Liver (tissue), 9 donors: ENCODE results near the gene C9orf72. TPM values are rescaled to one million over a fixed set of nuclear protein-coding genes. Genes with fewer than 3 reads are reported as not detected.

ENCODE experiments used
- DNase-seq: peaks from one replicate; pipeline ENCODE4 v3.0.0-alpha.2; 2017; ENCODE audit warnings: low spot score
- H3K27ac ChIP-seq, 2 donors: one replicate each; pipeline ENCODE4 v1.7.0; 2013; ENCODE audit warnings: inconsistent platforms in 2 of 2, low read length in 2 of 2, control low read depth in 1 of 2, low read depth in 1 of 2, mild to moderate bottlenecking in 1 of 2
- H3K27me3 ChIP-seq, 4 donors: one replicate each; pipeline versions ENCODE4 v1.6.1 to v1.7.0; 2013; ENCODE audit warnings: low read length in 3 of 4, inconsistent platforms in 1 of 4, mild to moderate bottlenecking in 1 of 4, moderate library complexity in 1 of 4; ENCODE audit not compliant: control insufficient read depth in 4 of 4, insufficient read depth in 4 of 4
- H3K36me3 ChIP-seq, 4 donors: one replicate each; pipeline versions ENCODE4 v1.6.1 to v1.7.0; 2013; ENCODE audit warnings: low read length in 3 of 4, mild to moderate bottlenecking in 3 of 4, low read depth in 1 of 4, moderate library complexity in 1 of 4; ENCODE audit not compliant: control insufficient read depth in 4 of 4, insufficient read depth in 3 of 4
- H3K4me1 ChIP-seq, 4 donors: one replicate each; pipeline versions ENCODE4 v1.6.1 to v1.7.0; 2013; ENCODE audit warnings: low read length in 3 of 4, mild to moderate bottlenecking in 3 of 4, moderate library complexity in 1 of 4; ENCODE audit not compliant: control insufficient read depth in 4 of 4, insufficient read depth in 4 of 4
- H3K4me3 ChIP-seq, 3 donors: one replicate each; pipeline versions ENCODE4 v1.6.1 to v1.7.0; 2013; ENCODE audit warnings: low read length in 3 of 3, control low read depth in 1 of 3, low read depth in 1 of 3, mild to moderate bottlenecking in 1 of 3
- H3K9ac ChIP-seq, 2 donors: one replicate each; pipeline ENCODE4 v1.7.0; 2013; ENCODE audit warnings: low read length in 2 of 2, mild to moderate bottlenecking in 2 of 2, moderate library complexity in 2 of 2, control low read depth in 1 of 2, low read depth in 1 of 2
- H3K9me3 ChIP-seq, 4 donors: one replicate each; pipeline versions ENCODE4 v1.6.1 to v1.7.0; 2013; ENCODE audit warnings: low read length in 3 of 4; ENCODE audit not compliant: control insufficient read depth in 4 of 4
- EGR1 ChIP-seq, 2 donors: IDR thresholded peaks; 2 replicates each; pipeline ENCODE4 v1.6.1; 2016 to 2018; ENCODE audit warnings: antibody characterized with exemption in 2 of 2, low read depth in 2 of 2
- FOXA1 ChIP-seq: IDR thresholded peaks from 2 replicates; pipeline ENCODE4 v1.6.1; 2016; ENCODE audit warnings: antibody characterized with exemption
- FOXA2 ChIP-seq: IDR thresholded peaks from 2 replicates; pipeline ENCODE4 v1.6.1; 2016; ENCODE audit warnings: antibody characterized with exemption
- GABPA ChIP-seq, 2 donors: IDR thresholded peaks in 1 of 2; conservative IDR thresholded peaks in 1 of 2; 2 replicates each; pipeline ENCODE4 v1.6.1; 2016; ENCODE audit warnings: antibody characterized with exemption in 2 of 2, mild to moderate bottlenecking in 1 of 2, moderate library complexity in 1 of 2
- HNF4A ChIP-seq, 2 donors: conservative IDR thresholded peaks; 2 replicates each; pipeline ENCODE4 v1.6.1; 2016; ENCODE audit warnings: antibody characterized with exemption in 2 of 2, mild to moderate bottlenecking in 2 of 2
- HNF4G ChIP-seq: IDR thresholded peaks from 2 replicates; pipeline ENCODE4 v1.6.1; 2016; ENCODE audit warnings: antibody characterized with exemption
- JUND ChIP-seq, 2 donors: IDR thresholded peaks; 2 replicates each; pipeline ENCODE4 v1.6.1; 2016; ENCODE audit warnings: antibody characterized with exemption in 2 of 2
- NR2F2 ChIP-seq: IDR thresholded peaks from 2 replicates; pipeline ENCODE4 v1.6.1; 2016; ENCODE audit warnings: antibody characterized with exemption
- RAD21 ChIP-seq, 2 donors: IDR thresholded peaks; 2 replicates each; pipeline ENCODE4 v1.6.1; 2016; ENCODE audit warnings: antibody characterized with exemption in 2 of 2, mild to moderate bottlenecking in 2 of 2
- RXRA ChIP-seq, 2 donors: IDR thresholded peaks; 2 replicates each; pipeline ENCODE4 v1.6.1; 2017 to 2018; ENCODE audit warnings: antibody characterized with exemption in 2 of 2, mild to moderate bottlenecking in 1 of 2
- SP1 ChIP-seq: IDR thresholded peaks from 2 replicates; pipeline ENCODE4 v1.6.1; 2018; ENCODE audit warnings: antibody characterized with exemption, mild to moderate bottlenecking
- TAF1 ChIP-seq: conservative IDR thresholded peaks from 2 replicates; pipeline ENCODE4 v1.6.1; 2016; ENCODE audit warnings: antibody characterized with exemption, mild to moderate bottlenecking
- YY1 ChIP-seq: IDR thresholded peaks from 2 replicates; pipeline ENCODE4 v1.6.1; 2016; ENCODE audit warnings: antibody characterized with exemption, mild to moderate bottlenecking
- WGBS: extraction: QIAGEN DNeasy Blood & Tissue Kit; methylation state at CpG from one replicate; pipeline ENCODE4 v1.1.7; 2013; 5-methylcytosine and 5-hydroxymethylcytosine counted together
- polyA plus RNA-seq, 2 donors: library from polyadenylated mRNA; stranded (reverse) in 1 of 2; unstranded in 1 of 2; fragments of 200-250 nt in 1 of 2; fragments of >200 nt in 1 of 2; fragmentation: Nextera tagmentation in 1 of 2; extraction: Ambion mirVana in 1 of 2; gene quantifications; one replicate each; pipeline versions ENCODE4 v1.2.1 to v1.2.3, GENCODE V29; 2013 to 2015
- total RNA-seq, 2 donors: library from RNA; depleted of rRNA; stranded (reverse); fragments of >200 nt; gene quantifications; one replicate each; pipeline ENCODE4 v1.2.3, GENCODE V29; 2014
- TF ChIP-seq, protein P1 (sequence below): IDR thresholded peaks from 2 replicates; pipeline ENCODE4 v1.6.1; 2016; ENCODE audit warnings: antibody characterized with exemption
- TF ChIP-seq, protein P2 (sequence below): fragments of 150-350 bp; IDR thresholded peaks from 2 replicates; pipeline ENCODE4 v1.5.1; 2017; ENCODE audit warnings: improper control_type of control experiment, low read depth, low read length; ENCODE audit not compliant: missing input control
- TF ChIP-seq, protein P3 (sequence below): IDR thresholded peaks from 2 replicates; pipeline ENCODE4 v1.6.1; 2016; ENCODE audit warnings: antibody characterized with exemption
- TF ChIP-seq, protein P4 (sequence below): IDR thresholded peaks from 2 replicates; pipeline ENCODE4 v1.6.1; 2016; ENCODE audit warnings: antibody characterized with exemption, mild to moderate bottlenecking
- TF ChIP-seq, protein P5 (sequence below): IDR thresholded peaks from 2 replicates; pipeline ENCODE4 v1.6.1; 2016; ENCODE audit warnings: antibody characterized with exemption
- donor health status: healthy.
- donor health status: healthy.
- donor health status: healthy.
- donor health status: healthy.
- donor health status: healthy.

Gene C9orf72
- total and polyA plus RNA-seq, 4 donors, result 2.8 to 14.1 (median 8.6) TPM

DNA sequence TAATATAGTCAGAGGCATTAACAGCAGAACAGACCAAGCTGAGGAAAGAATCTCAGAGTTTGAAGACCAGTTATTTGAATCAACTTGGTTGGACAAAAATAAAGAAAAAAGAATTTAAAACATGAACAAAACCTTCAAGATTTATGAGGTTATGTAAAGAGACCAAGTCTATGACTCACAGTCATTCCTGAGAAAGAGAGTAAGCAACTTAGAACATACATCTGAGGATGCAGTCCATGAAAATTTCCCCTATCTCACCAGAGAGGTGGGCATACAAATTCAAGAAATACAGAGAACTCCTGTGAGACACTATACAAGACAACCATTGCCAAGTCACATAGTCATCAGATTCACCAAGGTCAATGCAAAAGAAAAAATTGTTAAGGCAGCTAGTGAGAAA, 17.4 kb upstream of the C9orf72 start:
- Histone ChIP-seq H3K9ac (no peak overlapping the region), H3K9me3 (no peaks in the 10 kb centered on the region), H3K36me3 (no peaks in the 10 kb centered on the region), H3K27me3 (no peaks in the 10 kb centered on the region), H3K27ac (no peak overlapping the region), H3K4me3 (no peak overlapping the region), H3K4me1 (no peaks in the 10 kb centered on the region)
- no peak for DNase-seq
- TF ChIP-seq FOXA2, result no peak
- no peak for TF ChIP-seq HNF4A (conservative IDR thresholded peaks at IDR 0.05)
- TF ChIP-seq JUND (IDR thresholded peaks at IDR 0.05), result no peak
- no peak for TF ChIP-seq GABPA (IDR thresholded peaks at IDR 0.05 in 1 of 2, conservative IDR thresholded peaks at IDR 0.05 in 1 of 2)

DNA sequence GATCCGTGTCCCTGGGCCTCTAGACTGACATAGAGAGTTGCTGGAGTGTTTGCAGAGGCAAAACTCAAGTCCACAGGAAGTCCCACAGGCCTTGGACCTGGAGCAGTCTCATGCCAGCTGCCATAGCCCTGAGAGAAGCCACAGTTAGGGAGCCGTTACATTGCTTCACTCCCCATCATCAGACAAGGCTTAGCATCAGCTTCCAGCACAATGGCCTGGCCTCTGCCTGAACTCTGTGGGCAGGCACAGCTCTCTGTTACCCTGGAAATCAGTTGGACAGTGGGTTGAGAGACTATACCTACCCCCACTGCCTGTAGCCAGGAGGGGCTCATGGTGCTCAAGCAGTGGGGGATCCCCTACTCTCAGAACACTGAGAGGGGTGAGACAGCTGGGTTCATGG, 16.2 kb upstream of the C9orf72 start:
- Histone ChIP-seq H3K4me3 (no peak overlapping the region), H3K36me3 (no peaks in the 10 kb centered on the region), H3K27ac (no peak overlapping the region), H3K4me1 (no peaks in the 10 kb centered on the region), H3K9me3 (no peaks in the 10 kb centered on the region), H3K9ac (no peak overlapping the region), H3K27me3 (no peaks in the 10 kb centered on the region)
- TF ChIP-seq, protein P1, sequence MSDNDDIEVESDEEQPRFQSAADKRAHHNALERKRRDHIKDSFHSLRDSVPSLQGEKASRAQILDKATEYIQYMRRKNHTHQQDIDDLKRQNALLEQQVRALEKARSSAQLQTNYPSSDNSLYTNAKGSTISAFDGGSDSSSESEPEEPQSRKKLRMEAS, result no peak
- TF ChIP-seq NR2F2 (no peak), TAF1 (no peak), RAD21 (IDR thresholded peaks at IDR 0.05) (no peak), HNF4G (no peak), FOXA2 (no peak), RXRA (IDR thresholded peaks at IDR 0.05) (no peak), EGR1 (IDR thresholded peaks at IDR 0.05; ENCODE audit: low read depth in 2 of 2) (no peak), FOXA1 (no peak), HNF4A (conservative IDR thresholded peaks at IDR 0.05) (no peak), GABPA (IDR thresholded peaks at IDR 0.05 in 1 of 2, conservative IDR thresholded peaks at IDR 0.05 in 1 of 2) (no peak), JUND (IDR thresholded peaks at IDR 0.05) (no peak), SP1 (no peak), YY1 (no peak)
- TF ChIP-seq, protein P2, sequence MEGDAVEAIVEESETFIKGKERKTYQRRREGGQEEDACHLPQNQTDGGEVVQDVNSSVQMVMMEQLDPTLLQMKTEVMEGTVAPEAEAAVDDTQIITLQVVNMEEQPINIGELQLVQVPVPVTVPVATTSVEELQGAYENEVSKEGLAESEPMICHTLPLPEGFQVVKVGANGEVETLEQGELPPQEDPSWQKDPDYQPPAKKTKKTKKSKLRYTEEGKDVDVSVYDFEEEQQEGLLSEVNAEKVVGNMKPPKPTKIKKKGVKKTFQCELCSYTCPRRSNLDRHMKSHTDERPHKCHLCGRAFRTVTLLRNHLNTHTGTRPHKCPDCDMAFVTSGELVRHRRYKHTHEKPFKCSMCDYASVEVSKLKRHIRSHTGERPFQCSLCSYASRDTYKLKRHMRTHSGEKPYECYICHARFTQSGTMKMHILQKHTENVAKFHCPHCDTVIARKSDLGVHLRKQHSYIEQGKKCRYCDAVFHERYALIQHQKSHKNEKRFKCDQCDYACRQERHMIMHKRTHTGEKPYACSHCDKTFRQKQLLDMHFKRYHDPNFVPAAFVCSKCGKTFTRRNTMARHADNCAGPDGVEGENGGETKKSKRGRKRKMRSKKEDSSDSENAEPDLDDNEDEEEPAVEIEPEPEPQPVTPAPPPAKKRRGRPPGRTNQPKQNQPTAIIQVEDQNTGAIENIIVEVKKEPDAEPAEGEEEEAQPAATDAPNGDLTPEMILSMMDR, result no peak
- TF ChIP-seq, protein P3, sequence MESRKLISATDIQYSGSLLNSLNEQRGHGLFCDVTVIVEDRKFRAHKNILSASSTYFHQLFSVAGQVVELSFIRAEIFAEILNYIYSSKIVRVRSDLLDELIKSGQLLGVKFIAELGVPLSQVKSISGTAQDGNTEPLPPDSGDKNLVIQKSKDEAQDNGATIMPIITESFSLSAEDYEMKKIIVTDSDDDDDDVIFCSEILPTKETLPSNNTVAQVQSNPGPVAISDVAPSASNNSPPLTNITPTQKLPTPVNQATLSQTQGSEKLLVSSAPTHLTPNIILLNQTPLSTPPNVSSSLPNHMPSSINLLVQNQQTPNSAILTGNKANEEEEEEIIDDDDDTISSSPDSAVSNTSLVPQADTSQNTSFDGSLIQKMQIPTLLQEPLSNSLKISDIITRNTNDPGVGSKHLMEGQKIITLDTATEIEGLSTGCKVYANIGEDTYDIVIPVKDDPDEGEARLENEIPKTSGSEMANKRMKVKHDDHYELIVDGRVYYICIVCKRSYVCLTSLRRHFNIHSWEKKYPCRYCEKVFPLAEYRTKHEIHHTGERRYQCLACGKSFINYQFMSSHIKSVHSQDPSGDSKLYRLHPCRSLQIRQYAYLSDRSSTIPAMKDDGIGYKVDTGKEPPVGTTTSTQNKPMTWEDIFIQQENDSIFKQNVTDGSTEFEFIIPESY, result no peak
- TF ChIP-seq, protein P4, sequence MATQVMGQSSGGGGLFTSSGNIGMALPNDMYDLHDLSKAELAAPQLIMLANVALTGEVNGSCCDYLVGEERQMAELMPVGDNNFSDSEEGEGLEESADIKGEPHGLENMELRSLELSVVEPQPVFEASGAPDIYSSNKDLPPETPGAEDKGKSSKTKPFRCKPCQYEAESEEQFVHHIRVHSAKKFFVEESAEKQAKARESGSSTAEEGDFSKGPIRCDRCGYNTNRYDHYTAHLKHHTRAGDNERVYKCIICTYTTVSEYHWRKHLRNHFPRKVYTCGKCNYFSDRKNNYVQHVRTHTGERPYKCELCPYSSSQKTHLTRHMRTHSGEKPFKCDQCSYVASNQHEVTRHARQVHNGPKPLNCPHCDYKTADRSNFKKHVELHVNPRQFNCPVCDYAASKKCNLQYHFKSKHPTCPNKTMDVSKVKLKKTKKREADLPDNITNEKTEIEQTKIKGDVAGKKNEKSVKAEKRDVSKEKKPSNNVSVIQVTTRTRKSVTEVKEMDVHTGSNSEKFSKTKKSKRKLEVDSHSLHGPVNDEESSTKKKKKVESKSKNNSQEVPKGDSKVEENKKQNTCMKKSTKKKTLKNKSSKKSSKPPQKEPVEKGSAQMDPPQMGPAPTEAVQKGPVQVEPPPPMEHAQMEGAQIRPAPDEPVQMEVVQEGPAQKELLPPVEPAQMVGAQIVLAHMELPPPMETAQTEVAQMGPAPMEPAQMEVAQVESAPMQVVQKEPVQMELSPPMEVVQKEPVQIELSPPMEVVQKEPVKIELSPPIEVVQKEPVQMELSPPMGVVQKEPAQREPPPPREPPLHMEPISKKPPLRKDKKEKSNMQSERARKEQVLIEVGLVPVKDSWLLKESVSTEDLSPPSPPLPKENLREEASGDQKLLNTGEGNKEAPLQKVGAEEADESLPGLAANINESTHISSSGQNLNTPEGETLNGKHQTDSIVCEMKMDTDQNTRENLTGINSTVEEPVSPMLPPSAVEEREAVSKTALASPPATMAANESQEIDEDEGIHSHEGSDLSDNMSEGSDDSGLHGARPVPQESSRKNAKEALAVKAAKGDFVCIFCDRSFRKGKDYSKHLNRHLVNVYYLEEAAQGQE, result no peak
- TF ChIP-seq, protein P5, sequence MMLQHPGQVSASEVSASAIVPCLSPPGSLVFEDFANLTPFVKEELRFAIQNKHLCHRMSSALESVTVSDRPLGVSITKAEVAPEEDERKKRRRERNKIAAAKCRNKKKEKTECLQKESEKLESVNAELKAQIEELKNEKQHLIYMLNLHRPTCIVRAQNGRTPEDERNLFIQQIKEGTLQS, result no peak
- DNase-seq, result no peak
- WGBS, result 91% methylated on average over 2 of the region's 2 CpGs
